ENCODE data around the gene GATD1. TPM values are rescaled to one million over a fixed set of nuclear protein-coding genes. Genes with fewer than 3 reads are reported as not detected.

Gene GATD1
- total RNA-seq, 2 donors from 2014 or later, result 13.3 to 29.8 TPM

DNA sequence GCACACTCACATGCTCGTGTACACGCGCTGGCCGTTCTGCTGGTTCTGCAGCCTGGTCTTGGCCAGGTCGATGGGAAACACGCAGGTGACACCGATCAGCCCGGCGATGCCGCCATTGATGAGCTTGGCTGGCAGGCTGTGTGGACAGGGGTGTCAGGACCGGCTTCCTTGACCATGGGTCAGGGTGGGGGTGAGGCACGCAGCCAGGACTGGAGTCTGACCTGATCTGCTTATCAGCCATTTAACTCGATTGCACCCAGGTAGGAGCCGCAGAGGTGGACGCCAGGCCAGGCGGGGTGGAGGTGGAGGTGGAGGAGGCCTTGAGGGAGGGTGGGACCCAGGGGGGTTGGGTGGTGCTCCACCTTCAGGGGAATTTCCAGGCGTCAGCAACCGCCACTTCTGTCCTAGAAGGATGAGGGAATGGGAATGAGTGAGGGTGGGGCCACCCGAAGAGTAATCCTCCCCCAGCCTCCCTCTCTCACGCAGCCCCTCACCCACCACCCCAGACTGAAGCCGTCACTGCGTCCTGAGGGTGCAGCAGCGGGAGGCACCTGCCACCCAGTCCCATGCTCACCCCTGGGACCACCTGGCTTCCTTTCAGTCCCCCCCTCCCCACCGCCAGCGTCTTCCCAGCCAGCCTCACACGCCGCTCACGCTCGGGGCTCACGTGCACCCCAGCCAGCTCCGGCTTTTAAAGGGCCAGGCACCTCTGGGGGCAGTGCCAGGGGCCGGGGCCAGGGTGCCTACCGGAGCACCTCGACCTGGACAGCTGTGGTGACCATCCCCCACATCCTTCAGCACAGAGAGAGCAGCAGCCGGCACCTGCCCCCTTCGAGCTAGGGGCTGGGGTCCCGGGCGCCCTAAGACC is 17.7 kb upstream of the GATD1 start:
- H3K4me1 ChIP-seq, result peaks cover 0 to 39% of the 10 kb centered on the region in 2 donors
- H3K4me3 ChIP-seq, result peak overlapping the region; percentile 59 to 68

DNA sequence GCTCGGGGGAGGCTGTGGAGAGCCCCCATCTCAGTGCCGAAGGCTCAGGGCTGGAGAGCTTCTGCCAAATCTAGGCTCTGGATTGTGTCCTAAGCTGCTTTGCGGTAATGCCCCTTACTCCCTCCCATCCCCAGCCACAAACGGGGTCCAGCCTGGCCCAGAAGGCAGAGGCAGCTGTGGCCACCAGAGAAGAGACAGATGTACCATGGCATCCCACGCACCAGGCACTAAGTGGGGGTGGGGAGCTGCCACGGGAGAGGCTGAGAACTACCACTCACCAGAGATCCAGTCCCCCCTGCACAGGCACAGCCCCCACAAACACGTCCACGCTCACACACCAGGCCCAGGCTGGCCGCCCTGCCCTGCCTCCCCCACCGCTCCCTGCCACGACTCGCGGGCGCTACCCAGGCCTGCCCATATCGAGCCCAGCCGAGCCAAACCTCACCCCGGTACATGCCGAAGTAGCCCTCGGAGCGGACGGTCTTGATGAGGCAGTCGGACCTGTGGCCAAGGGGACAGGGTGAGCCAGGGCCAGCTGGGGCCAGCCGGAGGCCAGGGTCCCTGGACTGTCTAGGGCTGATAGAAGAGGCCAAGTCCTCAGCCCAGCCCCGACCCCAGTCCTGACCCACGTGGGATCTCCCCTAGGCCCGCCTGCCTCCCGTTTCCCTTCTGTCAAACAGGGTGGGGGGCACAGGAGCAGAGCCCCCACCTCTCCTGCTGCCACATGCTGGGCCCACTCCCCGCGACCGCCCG is 16.9 kb upstream of the GATD1 start:
- H3K4me3 ChIP-seq, result no peak overlapping the region
- H3K36me3 ChIP-seq, result no peaks in the 10 kb centered on the region
- TF ChIP-seq, protein P1, sequence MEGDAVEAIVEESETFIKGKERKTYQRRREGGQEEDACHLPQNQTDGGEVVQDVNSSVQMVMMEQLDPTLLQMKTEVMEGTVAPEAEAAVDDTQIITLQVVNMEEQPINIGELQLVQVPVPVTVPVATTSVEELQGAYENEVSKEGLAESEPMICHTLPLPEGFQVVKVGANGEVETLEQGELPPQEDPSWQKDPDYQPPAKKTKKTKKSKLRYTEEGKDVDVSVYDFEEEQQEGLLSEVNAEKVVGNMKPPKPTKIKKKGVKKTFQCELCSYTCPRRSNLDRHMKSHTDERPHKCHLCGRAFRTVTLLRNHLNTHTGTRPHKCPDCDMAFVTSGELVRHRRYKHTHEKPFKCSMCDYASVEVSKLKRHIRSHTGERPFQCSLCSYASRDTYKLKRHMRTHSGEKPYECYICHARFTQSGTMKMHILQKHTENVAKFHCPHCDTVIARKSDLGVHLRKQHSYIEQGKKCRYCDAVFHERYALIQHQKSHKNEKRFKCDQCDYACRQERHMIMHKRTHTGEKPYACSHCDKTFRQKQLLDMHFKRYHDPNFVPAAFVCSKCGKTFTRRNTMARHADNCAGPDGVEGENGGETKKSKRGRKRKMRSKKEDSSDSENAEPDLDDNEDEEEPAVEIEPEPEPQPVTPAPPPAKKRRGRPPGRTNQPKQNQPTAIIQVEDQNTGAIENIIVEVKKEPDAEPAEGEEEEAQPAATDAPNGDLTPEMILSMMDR (IDR thresholded peaks at IDR 0.05), result no peak
- no peaks in the 10 kb centered on the region for H3K9me3 ChIP-seq
- peaks cover 0 to 44% of the 10 kb centered on the region in 2 donors for H3K4me1 ChIP-seq
- DNase-seq (ENCODE audit: low spot score), result no peak
- peaks cover 0 to 9% of the 10 kb centered on the region in 2 donors for H3K27me3 ChIP-seq
- no peak overlapping the region for H3K27ac ChIP-seq

More for the DNA sequence above, 17.7 kb upstream of the GATD1 start:
- DNase-seq (ENCODE audit: low spot score), result no peak
- Histone ChIP-seq H3K27ac (peak overlapping the region in 1 of 2 donors; percentile 69), H3K27me3 (peaks cover 0 to 3% of the 10 kb centered on the region in 2 donors), H3K9me3 (no peaks in the 10 kb centered on the region), H3K36me3 (no peaks in the 10 kb centered on the region)
- TF ChIP-seq, protein P1 (IDR thresholded peaks at IDR 0.05), result no peak

DNA sequence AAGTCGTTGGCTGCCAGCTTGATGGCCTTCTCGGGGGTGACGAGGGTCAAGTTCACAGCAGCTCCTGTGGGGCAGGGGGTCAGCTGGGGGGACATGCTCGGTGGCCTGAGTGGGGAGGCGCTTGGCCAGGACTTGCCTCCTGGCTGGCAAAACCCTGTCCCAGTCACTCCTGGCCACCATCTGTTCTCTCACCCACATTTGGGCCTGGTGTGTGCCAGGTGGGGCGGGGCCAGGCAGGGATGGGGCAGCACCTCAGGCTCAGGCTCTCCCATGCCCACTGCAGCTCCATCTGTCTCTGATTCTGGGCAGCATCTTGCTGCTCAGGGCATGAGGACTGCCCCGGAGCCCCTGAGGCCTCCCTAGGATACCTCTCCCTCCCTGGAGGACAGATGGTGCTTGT is 16.3 kb upstream of the GATD1 start:
- Histone ChIP-seq H3K4me3 (no peak overlapping the region), H3K27ac (no peak overlapping the region), H3K9me3 (no peaks in the 10 kb centered on the region), H3K27me3 (peaks cover 0 to 9% of the 10 kb centered on the region in 2 donors), H3K36me3 (no peaks in the 10 kb centered on the region), H3K4me1 (peaks cover 0 to 40% of the 10 kb centered on the region in 2 donors)
- DNase-seq (ENCODE audit: low spot score), result no peak
- TF ChIP-seq, protein P1 (IDR thresholded peaks at IDR 0.05), result no peak

DNA sequence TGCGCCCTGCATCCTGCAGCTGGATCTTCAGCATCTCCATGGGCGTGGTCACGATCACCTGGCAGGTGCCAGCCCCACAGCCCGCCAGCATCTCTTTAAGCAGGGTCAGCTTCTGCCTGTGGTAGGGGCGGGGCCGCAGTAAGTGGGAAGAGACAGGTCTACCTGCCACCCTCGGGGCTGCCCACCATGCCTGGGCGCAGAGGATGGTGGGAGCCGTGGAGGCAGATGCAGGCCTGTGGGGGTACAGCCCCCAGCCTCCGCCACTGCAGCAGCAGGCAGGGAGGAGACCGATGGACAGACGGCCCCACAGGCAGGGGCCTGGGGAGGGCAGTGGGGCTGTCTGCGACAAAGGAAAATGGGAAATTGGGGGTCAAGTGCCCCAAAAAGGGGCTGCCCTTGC is 15.6 kb upstream of the GATD1 start:
- no peaks in the 10 kb centered on the region for H3K36me3 ChIP-seq
- no peak overlapping the region for H3K4me3 ChIP-seq
- peaks cover 0 to 9% of the 10 kb centered on the region in 2 donors for H3K27me3 ChIP-seq
- H3K9me3 ChIP-seq, result no peaks in the 10 kb centered on the region
- H3K27ac ChIP-seq, result no peak overlapping the region
- TF ChIP-seq, protein P1 (IDR thresholded peaks at IDR 0.05), result no peak
- no peak for DNase-seq (ENCODE audit: low spot score)
- peaks cover 0 to 35% of the 10 kb centered on the region in 2 donors for H3K4me1 ChIP-seq

DNA sequence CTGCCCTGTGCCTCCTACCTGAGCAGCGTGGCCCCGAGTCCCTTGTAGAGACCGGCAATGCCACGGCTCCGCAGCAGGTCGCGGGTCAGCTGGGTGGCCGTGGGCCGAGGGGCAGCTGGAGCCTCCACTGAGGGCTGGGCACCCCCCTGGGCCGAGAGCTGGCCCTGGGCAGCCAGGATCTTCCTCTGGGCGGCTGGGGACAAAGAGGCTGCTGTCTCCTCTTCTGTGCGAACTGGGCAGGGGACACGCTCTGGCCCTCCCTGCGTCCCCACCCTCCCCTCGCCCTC is 15.2 kb upstream of the GATD1 start:
- H3K9me3 ChIP-seq, result no peaks in the 10 kb centered on the region
- no peaks in the 10 kb centered on the region for H3K36me3 ChIP-seq
- DNase-seq (ENCODE audit: low spot score), result no peak
- no peak overlapping the region for H3K27ac ChIP-seq
- H3K4me1 ChIP-seq, result peaks cover 0 to 35% of the 10 kb centered on the region in 2 donors
- H3K4me3 ChIP-seq, result no peak overlapping the region
- peaks cover 0 to 9% of the 10 kb centered on the region in 2 donors for H3K27me3 ChIP-seq
- TF ChIP-seq, protein P1 (IDR thresholded peaks at IDR 0.05), result no peak

Data from right atrium auricular region (tissue), 2 donors.